ENCODE results near the gene SMIM45.

- no peak for TF ChIP-seq CTCF (IDR thresholded peaks at IDR 0.05; ENCODE audit: low read depth, low read length)
- TF ChIP-seq EZH2phosphoT487 (IDR thresholded peaks at IDR 0.05; ENCODE audit: low read depth): no peak
Observed at GRCh38 chr22:41911001-41911611, 40.8 kb upstream of the SMIM45 start.
